Activated T-helper 17 cell treated with anti-CD3 and anti-CD28 coated beads, Interleukin-2, amount 50 U/mL, for 72 hours (primary cell): ENCODE results near the gene ADD2. TPM values are rescaled to one million over a fixed set of nuclear protein-coding genes. Genes with fewer than 3 reads are reported as not detected.

Experiments used
- ATAC-seq: fragments of 150-1000 bp; cut with Tn5 transposase; replicated peaks from 2 replicates; pipeline ENCODE4 v1.10.0; 2021; ENCODE audit warnings: mild to moderate bottlenecking, moderate library complexity
- H3K27ac Mint-ChIP-seq: one replicate; pipeline ENCODE4 v1.8.0; 2022; ENCODE audit warnings: mixed read lengths
- H3K27me3 Mint-ChIP-seq: one replicate; pipeline ENCODE4 v1.8.0; 2022; ENCODE audit warnings: mixed read lengths
- H3K36me3 Mint-ChIP-seq: one replicate; pipeline ENCODE4 v1.8.0; 2022; ENCODE audit warnings: low read depth, mild to moderate bottlenecking, mixed read lengths
- H3K4me1 Mint-ChIP-seq: one replicate; pipeline ENCODE4 v1.8.0; 2022; ENCODE audit warnings: mixed read lengths
- H3K4me3 Mint-ChIP-seq: one replicate; pipeline ENCODE4 v1.8.0; 2022; ENCODE audit warnings: mild to moderate bottlenecking, mixed read lengths
- H3K9me3 Mint-ChIP-seq: one replicate; pipeline ENCODE4 v1.8.0; 2022; ENCODE audit warnings: mixed read lengths
- total RNA-seq, 2 donors: library from RNA; stranded (reverse); gene quantifications; one replicate each; pipeline ENCODE4 v1.2.3, GENCODE V29; 2022

ADD2 gene
- total RNA-seq, 2 donors from 2014 or later = 2.0 to 7.4 TPM

DNA sequence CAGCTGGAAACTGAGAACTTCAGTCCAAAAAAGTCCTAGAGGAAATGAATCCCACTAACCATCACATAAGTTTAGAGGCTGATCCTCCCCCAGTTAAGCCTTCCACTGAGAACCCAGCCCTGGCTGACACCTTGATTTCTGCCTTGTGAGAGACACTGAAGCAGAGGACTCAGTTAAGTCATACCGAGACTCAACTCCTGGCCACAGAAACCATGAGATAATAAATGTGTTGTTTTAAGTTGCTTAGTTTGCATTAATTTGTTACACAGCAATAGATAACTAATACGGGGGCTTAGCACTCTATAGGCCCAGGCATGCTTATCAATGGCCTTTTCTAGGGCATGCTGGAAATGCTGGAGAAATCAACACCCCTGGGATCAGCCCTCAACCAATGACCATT, 3.4 kb upstream of the ADD2 start:
- Mint-ChIP-seq H3K4me1 (peaks cover 4% of the 10 kb centered on the region), H3K36me3 (no peaks in the 10 kb centered on the region), H3K27ac (no peak overlapping the region), H3K27me3 (peaks cover 55% of the 10 kb centered on the region), H3K9me3 (peaks cover 4% of the 10 kb centered on the region), H3K4me3 (no peak overlapping the region)
- no peak for ATAC-seq

DNA sequence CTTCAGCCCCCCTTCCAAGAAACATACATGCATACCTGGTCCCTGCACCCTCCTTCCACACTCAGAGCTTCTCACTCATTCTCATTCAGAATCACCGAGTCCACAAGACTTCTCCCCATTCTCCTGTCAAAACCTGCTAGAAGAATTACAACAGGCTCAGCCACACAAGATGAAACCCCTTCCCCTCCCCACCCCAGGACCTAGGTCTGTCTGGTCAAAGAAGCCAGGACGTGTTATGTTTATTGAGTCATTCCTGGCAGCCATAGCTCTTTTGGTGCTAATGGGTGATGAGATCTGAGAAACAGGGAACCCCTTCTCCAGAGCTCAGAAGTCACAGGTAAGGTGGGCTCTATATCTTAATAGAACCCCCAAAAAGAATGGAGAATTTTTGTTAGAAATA, 1.4 kb upstream of the ADD2 start:
- H3K4me3 Mint-ChIP-seq = peak overlapping the region; percentile 66
- peaks cover 5% of the 10 kb centered on the region for H3K4me1 Mint-ChIP-seq
- H3K36me3 Mint-ChIP-seq = no peaks in the 10 kb centered on the region
- ATAC-seq = no peak
- H3K9me3 Mint-ChIP-seq = peaks cover 4% of the 10 kb centered on the region
- peaks cover 61% of the 10 kb centered on the region for H3K27me3 Mint-ChIP-seq
- H3K27ac Mint-ChIP-seq = no peak overlapping the region

DNA sequence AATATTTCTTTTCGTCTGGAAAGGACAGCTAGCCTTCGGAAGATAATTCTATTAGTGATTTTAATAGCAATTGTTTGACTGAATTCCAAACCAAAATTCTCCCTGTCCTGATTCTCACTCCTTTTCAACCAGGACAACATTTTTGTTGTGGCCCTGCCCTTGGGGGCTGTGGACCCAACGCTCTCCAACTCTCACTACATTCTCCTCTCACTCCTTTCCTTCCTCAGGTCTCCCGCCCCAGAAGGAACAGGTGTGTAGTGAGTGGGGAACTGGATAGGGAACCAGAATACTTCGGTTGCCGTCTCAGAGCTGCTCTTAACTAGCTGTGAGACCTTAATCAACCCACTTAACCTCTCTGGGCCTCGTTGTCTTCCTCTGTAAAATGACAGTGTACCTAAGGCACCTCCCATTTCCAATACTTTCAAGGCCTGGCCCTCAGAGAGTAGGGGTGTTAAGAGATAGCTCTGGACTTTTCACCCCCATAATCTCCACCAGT, 638 bp upstream of the ADD2 start:
- Mint-ChIP-seq H3K4me3 (peak overlapping the region; percentile 66), H3K27me3 (peaks cover 57% of the 10 kb centered on the region), H3K36me3 (no peaks in the 10 kb centered on the region), H3K4me1 (peaks cover 5% of the 10 kb centered on the region), H3K27ac (no peak overlapping the region), H3K9me3 (peaks cover 2% of the 10 kb centered on the region)
- no peak for ATAC-seq

DNA sequence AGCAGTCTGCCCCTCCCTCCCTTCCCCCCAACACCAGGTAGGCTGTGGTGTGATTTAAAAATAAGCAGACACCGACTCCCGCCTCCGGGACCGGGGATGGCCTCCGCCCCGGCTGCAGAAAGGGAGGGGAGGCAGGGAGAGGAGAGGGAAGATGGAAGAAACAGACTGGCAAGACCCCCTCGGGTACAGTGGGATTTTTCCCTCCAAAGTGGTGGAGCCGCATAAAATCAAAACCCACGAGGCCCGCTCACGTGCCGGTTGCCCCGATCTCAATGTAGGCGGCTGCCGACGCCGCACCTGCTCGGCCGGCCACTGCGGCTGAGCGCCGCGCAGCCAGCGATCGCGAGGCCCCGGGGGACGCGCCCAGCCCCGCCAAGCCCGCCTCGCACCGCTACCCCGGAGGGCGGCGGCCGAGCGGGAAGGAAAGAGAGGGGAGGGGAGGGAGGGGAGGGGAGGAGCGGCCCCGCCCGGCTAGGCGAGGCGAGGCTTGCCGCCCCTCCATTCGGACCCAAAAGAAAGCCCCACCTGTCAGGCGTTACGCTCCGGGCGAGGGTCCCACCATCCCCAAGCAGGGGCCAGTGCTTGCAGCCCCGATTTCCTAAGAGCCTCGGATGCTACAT, 811 bp downstream of the ADD2 start:
- Mint-ChIP-seq H3K36me3 (no peaks in the 10 kb centered on the region), H3K4me3 (peak overlapping the region; percentile 79), H3K4me1 (peaks cover 5% of the 10 kb centered on the region), H3K27ac (peak overlapping the region; percentile 10), H3K27me3 (peaks cover 54% of the 10 kb centered on the region), H3K9me3 (no peaks in the 10 kb centered on the region)
- ATAC-seq = peak; percentile 18

DNA sequence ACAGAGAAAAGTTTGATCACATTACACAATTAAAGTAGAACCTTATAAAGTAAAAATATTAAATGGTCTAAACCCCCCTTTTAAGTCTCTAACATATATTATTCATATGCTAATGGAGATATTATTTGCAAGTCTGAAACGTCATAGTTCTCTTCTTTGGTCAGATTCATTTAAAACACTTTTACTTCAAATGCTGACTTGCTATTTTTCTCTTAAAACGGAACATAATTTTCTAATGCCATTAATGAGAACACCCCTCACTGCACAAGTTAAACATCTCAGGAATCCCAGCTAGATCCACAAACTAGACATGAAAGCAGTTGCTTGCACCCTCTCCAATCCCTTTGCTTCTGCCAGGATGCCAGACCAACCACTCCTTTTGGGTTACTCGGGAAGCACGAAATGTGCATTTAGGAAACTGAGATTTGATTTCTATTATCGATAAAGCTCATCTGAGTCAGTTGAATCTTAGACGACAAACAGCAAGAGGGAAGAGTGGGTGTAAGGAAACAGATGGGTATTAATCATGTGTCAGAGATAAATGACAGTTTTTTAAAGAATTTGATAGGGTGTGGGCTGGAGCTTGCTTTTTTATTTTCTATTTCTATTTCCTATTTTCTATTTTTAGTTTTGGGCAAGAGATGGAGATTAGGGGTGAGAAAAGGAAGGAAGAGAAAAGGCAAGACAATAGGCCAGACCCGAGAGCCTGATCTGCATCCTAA, 1.5 kb downstream of the ADD2 start:
- H3K4me3 Mint-ChIP-seq = peak overlapping the region; percentile 79
- peaks cover 5% of the 10 kb centered on the region for H3K4me1 Mint-ChIP-seq
- H3K27me3 Mint-ChIP-seq = peaks cover 50% of the 10 kb centered on the region
- H3K9me3 Mint-ChIP-seq = no peaks in the 10 kb centered on the region
- H3K36me3 Mint-ChIP-seq = no peaks in the 10 kb centered on the region
- no peak for ATAC-seq
- peak overlapping the region; percentile 10 for H3K27ac Mint-ChIP-seq

DNA sequence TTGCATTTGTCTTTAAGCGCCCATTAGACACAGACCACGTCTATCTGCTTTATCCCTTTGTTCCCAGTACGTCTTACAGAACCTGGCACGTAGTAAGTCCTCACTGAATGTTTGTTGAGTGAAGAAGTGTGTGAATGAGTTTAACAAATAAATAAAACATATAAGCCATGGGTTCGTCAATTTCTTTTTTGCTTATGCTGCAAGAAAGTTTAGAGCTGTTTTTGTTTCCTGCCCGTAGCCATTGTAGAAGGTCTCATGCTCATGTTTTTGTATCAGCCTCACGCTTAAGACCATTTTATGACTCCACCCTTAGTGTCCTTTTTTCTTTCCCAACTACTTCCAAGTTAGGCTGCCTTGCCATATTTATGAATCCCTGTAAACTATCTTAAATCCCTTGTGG, 2.5 kb downstream of the ADD2 start:
- Mint-ChIP-seq H3K4me1 (peaks cover 5% of the 10 kb centered on the region), H3K36me3 (no peaks in the 10 kb centered on the region), H3K27ac (no peak overlapping the region), H3K4me3 (no peak overlapping the region), H3K9me3 (no peaks in the 10 kb centered on the region), H3K27me3 (peaks cover 44% of the 10 kb centered on the region)
- ATAC-seq = no peak

DNA sequence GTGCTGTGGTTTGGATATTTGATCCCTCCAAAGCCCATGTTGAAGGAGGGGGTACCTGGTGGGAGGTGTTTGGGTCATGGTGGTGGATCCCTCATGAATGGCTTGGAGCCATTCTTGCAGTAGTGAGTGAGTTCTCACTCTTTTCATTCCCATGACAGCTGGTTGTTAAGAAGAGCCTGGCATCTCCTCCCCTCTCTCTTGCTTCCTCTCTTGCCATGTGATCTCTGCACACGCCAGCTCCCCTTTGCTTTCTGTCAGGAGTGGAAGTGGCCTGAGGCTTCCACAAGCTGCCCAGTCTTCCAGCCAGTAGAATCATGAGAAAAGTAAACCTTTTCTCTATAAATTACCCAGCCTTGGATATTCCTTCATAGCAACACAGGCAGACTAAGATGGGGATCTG, 8.6 kb downstream of the ADD2 start:
- Mint-ChIP-seq H3K27me3 (peaks cover 36% of the 10 kb centered on the region), H3K36me3 (no peaks in the 10 kb centered on the region), H3K4me3 (no peak overlapping the region), H3K4me1 (no peaks in the 10 kb centered on the region), H3K27ac (no peak overlapping the region), H3K9me3 (no peaks in the 10 kb centered on the region)
- no peak for ATAC-seq

DNA sequence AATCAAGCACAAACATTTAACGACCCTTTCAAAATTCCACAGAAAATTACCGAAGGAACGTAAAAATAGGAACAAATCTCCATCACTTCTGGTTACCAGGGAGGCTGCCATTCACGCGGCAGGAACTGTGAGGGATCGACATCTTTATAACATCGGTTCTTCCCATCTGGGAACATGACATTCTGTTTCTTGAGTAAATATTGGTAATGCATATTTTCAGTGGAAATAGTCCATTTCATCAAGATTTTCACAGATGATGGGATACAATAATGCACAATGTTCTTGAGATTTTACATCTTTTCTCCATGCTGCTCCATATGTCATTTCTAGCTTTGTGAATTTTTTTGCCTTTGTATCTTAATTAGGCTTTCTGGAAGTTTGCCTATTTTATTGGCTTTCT, 10.0 kb downstream of the ADD2 start:
- no peak for ATAC-seq
- Mint-ChIP-seq H3K27me3 (peaks cover 30% of the 10 kb centered on the region), H3K27ac (no peak overlapping the region), H3K4me3 (no peak overlapping the region), H3K4me1 (no peaks in the 10 kb centered on the region), H3K9me3 (no peaks in the 10 kb centered on the region), H3K36me3 (no peaks in the 10 kb centered on the region)

DNA sequence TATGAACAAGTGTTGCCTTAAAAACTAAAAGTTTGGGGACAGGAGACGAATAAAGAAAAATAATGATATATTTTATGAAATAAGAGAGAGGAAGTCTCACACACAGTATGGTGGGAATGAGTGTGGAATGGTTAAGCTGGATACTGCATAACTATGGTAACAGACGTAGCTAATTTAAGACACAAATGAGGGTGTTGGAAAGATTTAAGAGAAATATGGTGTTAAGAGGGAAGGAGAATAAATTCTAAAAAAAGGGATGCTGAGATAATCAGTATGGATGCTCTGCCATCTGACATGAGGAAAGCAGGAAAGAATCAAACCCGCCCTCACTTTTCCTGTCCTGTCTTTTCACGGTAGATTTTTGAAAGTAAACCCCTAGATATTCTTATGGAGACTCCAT, 10.6 kb downstream of the ADD2 start:
- Mint-ChIP-seq H3K36me3 (no peaks in the 10 kb centered on the region), H3K27ac (no peak overlapping the region), H3K4me1 (no peaks in the 10 kb centered on the region), H3K27me3 (peaks cover 29% of the 10 kb centered on the region), H3K4me3 (no peak overlapping the region), H3K9me3 (no peaks in the 10 kb centered on the region)
- no peak for ATAC-seq

DNA sequence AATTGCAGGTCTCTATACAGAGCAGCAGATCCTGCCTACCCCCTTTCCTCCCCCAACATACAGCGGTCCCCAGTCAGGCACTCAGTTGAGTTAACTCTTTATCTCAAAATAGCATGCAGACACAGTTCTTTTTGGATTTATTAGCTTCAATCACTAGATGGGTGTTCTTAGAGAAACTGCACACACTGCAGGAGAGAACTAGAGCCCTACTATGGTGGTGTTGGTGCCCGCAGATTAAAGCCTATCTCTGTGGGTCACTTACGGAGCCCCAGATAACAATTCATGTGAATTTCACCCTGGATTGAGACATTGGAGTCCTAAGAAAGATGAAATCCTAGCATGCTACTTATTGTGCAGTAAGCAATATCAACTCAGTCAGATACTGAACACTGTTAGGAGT, 11.9 kb downstream of the ADD2 start:
- H3K4me3 Mint-ChIP-seq = no peak overlapping the region
- H3K27ac Mint-ChIP-seq = no peak overlapping the region
- peaks cover 29% of the 10 kb centered on the region for H3K27me3 Mint-ChIP-seq
- H3K4me1 Mint-ChIP-seq = no peaks in the 10 kb centered on the region
- no peaks in the 10 kb centered on the region for H3K36me3 Mint-ChIP-seq
- no peak for ATAC-seq
- no peaks in the 10 kb centered on the region for H3K9me3 Mint-ChIP-seq

DNA sequence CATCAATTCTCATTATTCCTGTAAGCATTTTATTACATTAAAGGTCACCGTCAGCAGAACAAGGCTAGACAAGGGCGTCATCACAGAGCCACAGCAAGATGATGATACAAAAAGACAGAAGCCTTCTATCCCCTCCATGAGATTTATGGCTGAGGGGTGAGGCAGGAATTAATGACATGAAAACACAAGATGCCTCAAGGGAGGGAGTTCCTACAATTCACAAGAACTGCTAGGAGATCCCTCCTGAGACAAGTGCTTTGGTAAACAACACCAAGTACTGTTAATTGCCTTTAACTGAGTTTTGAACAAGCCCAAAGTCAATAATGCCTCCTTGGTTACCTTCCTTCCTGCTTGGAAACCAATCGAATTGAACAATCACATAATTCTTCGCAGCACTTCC, 14.1 kb downstream of the ADD2 start:
- Mint-ChIP-seq H3K27me3 (peaks cover 21% of the 10 kb centered on the region), H3K9me3 (no peaks in the 10 kb centered on the region), H3K36me3 (no peaks in the 10 kb centered on the region), H3K27ac (no peak overlapping the region), H3K4me1 (no peaks in the 10 kb centered on the region), H3K4me3 (no peak overlapping the region)
- no peak for ATAC-seq

DNA sequence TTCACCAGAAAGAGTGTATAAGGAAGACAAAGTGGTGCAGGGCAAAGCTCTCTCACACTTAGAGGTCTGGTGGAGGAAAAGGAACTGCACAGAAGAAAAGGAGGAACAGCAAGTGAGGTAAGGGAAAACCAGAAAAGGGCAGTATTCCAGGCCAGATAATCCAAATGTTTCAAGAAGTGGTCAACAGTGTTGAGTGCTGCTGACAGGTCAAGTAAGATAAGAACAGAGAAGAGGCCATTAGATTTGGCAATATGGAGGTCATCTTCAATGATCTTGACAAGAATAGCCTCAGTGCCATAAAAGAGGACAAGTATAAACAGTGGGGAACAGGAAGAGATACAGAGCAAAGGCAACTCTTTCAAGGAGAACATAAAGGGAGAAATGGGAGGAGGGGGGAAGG, 15.0 kb downstream of the ADD2 start:
- H3K36me3 Mint-ChIP-seq = no peaks in the 10 kb centered on the region
- H3K4me1 Mint-ChIP-seq = no peaks in the 10 kb centered on the region
- H3K27ac Mint-ChIP-seq = no peak overlapping the region
- H3K27me3 Mint-ChIP-seq = peaks cover 16% of the 10 kb centered on the region
- H3K4me3 Mint-ChIP-seq = no peak overlapping the region
- H3K9me3 Mint-ChIP-seq = no peaks in the 10 kb centered on the region
- ATAC-seq = no peak

DNA sequence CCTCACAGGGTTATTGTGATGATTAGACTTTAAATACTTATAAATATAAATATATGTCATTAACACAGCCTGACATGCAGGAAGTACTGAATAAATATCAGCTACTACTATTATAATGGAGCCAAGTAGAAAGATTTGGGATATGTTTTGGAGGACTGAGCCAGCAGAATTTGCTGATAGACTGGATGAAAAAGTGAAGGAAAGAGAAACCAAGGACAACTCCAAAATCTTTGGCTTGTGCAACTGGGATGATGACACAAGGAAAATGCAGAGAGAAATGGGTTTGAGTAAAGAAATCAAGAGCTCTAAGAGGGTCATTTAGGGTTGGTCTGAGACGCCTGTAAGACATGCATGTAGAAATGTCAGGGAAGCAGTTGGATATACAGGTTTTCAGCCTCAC, 15.6 kb downstream of the ADD2 start:
- H3K36me3 Mint-ChIP-seq = no peaks in the 10 kb centered on the region
- no peak overlapping the region for H3K27ac Mint-ChIP-seq
- no peaks in the 10 kb centered on the region for H3K4me1 Mint-ChIP-seq
- H3K27me3 Mint-ChIP-seq = peaks cover 15% of the 10 kb centered on the region
- H3K9me3 Mint-ChIP-seq = peaks cover 3% of the 10 kb centered on the region
- H3K4me3 Mint-ChIP-seq = no peak overlapping the region
- ATAC-seq = no peak

DNA sequence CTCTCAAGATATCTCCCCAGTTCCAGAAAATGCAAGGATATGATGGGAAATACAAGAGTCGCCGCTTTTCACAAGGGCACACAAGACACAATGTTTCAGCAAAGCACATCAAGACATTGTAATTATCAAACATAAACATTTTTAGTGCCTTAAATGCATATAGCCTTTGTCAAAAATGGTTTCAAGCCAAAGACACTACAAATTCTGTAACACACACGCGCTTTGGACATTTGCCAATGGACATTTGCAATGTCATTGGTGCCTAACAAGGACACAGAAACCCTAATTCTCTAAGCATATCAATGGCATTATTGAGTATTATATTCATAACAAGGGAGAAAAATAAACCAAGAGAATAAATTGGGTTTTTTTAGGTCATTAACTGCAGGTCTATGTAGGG, 16.1 kb downstream of the ADD2 start:
- Mint-ChIP-seq H3K27ac (no peak overlapping the region), H3K27me3 (peaks cover 16% of the 10 kb centered on the region), H3K4me1 (no peaks in the 10 kb centered on the region), H3K4me3 (no peak overlapping the region), H3K9me3 (peaks cover 5% of the 10 kb centered on the region), H3K36me3 (no peaks in the 10 kb centered on the region)
- no peak for ATAC-seq

DNA sequence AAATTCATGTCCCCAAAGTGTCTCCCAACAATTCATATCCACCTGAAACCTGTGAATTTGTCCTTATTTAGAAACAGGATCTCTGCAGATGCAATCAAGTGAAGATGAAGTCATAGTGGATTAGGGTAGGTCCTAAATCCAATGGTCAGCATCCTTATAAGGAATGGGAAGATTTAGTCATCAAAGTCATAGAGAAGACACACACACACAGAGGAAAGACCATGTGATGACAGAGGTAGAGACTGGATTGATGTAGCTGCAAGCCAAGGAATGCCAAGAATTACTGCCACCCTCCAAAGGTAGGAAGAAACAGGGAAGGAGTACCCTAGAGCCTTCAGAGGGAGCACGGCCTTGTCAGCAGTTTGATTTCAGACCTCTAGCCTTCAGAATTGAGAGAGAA, 17.7 kb downstream of the ADD2 start:
- Mint-ChIP-seq H3K4me3 (no peak overlapping the region), H3K4me1 (no peaks in the 10 kb centered on the region), H3K36me3 (no peaks in the 10 kb centered on the region), H3K27ac (no peak overlapping the region), H3K27me3 (peaks cover 13% of the 10 kb centered on the region), H3K9me3 (peaks cover 5% of the 10 kb centered on the region)
- ATAC-seq = no peak
